D721Med (cell line): Measurements from ENCODE around the gene PIK3R6.

Experiments used
- DNase-seq: peaks from one replicate; pipeline ENCODE4 v3.0.0; 2011; ENCODE audit warnings: low spot score; ENCODE audit not compliant: insufficient read length
- FAIRE-seq: peaks from 2 replicates; lab custom pipeline; 2011; peaks lifted over from hg19 to GRCh38; lab: Jason Lieb, UNC
- TF ChIP-seq, protein P1 (sequence below): IDR thresholded peaks from 2 replicates; pipeline ENCODE4 v1.5.1; 2012; ENCODE audit warnings: mild to moderate bottlenecking, control low read depth; ENCODE audit not compliant: insufficient read depth; ENCODE audit errors: missing control alignments

The PIK3R6 gene

DNA sequence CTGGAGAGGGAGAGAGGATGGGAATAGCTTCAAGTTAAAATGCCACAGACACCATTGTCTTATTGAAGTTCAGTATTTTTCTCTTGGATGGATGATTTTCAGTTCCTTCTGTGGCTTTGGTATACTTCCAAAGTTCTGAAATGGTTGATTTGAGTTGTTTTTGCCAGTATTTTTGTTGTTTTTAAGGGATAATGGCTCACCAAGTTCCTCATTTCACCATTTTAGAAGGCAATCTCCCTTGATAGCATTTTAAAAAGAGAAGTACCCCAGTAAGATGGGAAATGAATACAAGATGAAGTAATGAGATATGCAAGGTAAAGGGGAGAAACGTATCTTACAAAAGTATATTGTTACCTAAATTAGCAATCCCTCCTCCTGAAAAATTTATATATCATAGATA lies 90.6 kb downstream of the PIK3R6 start:
- no peak for DNase-seq
- FAIRE-seq: no peak
- TF ChIP-seq, protein P1, sequence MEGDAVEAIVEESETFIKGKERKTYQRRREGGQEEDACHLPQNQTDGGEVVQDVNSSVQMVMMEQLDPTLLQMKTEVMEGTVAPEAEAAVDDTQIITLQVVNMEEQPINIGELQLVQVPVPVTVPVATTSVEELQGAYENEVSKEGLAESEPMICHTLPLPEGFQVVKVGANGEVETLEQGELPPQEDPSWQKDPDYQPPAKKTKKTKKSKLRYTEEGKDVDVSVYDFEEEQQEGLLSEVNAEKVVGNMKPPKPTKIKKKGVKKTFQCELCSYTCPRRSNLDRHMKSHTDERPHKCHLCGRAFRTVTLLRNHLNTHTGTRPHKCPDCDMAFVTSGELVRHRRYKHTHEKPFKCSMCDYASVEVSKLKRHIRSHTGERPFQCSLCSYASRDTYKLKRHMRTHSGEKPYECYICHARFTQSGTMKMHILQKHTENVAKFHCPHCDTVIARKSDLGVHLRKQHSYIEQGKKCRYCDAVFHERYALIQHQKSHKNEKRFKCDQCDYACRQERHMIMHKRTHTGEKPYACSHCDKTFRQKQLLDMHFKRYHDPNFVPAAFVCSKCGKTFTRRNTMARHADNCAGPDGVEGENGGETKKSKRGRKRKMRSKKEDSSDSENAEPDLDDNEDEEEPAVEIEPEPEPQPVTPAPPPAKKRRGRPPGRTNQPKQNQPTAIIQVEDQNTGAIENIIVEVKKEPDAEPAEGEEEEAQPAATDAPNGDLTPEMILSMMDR: no peak

DNA sequence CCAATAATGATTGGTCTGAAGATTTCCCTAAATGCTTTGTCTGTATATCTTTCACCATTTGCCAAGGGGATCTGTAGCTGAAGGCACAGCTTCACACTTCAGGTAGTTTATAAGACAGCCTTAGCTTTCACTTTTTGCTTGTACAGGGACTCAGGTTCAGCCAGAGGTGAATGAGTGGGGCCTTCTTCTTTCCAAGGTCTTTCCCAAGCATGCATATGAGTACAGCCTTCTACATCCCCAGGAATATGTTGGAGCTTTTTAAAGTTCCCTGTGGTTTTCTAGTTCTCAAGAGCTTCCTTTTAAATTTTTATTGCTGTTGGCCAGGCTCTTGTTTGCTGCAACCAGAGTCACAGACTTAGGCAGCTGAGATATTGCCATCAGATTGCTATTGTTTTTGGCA lies 91.2 kb downstream of the PIK3R6 start:
- TF ChIP-seq, protein P1: no peak
- DNase-seq: no peak
- no peak for FAIRE-seq

DNA sequence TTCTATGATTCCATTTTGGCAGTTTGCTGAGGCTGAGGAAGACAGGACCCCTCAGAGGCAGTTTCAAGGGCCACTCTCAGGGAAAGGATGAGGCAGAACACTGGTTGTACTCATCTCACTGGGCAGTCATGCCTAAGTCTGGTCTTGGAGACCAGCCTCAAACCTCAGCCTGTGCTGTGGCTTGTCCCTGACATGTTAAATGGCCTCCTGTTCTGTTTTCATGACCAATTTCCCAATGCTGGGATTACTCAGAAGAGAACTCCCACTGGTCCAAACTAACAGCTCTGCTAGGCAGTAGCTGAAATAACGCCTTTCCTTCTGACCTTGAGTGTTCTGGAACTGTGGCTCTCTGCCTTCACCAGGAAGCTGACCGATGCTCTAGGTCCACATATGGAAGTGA lies 100.7 kb downstream of the PIK3R6 start:
- DNase-seq: no peak
- FAIRE-seq: no peak
- TF ChIP-seq, protein P1: no peak

DNA sequence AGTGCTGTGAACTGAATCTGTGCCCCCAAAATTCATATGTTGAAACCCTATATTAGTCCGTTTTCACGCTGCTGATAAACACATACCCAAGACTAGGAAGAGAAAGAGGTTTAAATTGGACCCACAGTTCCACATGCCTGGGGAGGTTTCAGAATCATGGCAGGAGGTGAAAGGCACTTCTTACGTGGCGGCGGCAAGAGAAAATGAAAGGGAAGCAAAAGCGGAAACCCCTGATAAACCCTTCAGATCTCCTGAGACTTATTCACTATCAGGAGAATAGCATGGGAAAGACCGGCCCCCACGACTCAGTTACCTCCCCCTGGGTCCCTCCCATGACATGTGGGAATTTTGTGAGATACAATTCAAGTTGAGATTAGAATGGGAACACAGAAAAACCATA lies 105.5 kb downstream of the PIK3R6 start:
- FAIRE-seq (no peak), DNase-seq (no peak)
- TF ChIP-seq, protein P1: no peak

DNA sequence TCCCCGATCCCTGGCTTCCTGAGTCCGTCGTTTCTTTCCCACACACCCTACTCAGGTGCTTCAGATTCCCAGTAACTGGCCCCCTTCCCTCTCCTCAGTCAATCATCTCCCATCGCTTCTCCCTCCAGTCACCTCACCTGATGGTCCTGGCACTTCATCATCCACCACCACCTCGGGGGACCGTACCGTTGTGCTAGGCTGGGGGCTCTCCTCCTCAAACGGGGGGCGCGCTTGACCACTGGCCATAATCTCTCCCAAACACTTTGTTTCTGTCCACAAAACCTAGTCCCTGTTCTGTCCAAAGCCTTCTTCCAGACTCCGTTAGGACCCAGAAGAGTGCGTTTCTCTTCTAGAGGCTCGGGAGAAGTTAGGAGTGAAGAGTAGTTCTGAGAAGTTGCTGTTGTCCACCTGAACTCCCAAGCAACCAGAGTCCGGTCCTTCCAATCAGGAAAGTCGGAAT lies 109.3 kb downstream of the PIK3R6 start, which contains the start of gene SPDYE4:
TSS of gene SPDYE4 (minus strand) at position 410 of the 460 bp plus-strand sequence. CDS start at position 246, 164 bp downstream.
- DNase-seq: no peak
- TF ChIP-seq, protein P1: no peak
- no peak for FAIRE-seq

DNA sequence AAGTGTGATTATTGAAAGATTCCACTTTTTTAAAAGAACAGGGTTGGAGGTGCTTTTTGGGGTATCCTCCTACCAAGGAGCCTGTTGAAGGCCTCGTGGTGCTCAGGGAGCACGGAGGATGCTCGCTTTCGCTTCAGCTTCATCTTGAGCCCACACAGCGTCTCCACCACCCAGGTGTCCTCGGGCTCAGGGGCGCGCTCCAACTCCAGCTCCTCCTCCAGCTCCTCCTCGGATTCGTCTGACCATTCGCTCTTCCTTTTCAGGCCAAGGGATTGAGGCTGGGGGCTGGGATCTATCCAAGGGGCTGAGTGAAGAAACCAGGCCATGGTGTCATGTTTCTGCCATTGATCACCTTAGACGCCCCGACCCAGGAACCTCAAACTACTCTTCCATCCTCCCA lies 110.3 kb downstream of the PIK3R6 start:
- TF ChIP-seq, protein P1: no peak
- FAIRE-seq (no peak), DNase-seq (no peak)

DNA sequence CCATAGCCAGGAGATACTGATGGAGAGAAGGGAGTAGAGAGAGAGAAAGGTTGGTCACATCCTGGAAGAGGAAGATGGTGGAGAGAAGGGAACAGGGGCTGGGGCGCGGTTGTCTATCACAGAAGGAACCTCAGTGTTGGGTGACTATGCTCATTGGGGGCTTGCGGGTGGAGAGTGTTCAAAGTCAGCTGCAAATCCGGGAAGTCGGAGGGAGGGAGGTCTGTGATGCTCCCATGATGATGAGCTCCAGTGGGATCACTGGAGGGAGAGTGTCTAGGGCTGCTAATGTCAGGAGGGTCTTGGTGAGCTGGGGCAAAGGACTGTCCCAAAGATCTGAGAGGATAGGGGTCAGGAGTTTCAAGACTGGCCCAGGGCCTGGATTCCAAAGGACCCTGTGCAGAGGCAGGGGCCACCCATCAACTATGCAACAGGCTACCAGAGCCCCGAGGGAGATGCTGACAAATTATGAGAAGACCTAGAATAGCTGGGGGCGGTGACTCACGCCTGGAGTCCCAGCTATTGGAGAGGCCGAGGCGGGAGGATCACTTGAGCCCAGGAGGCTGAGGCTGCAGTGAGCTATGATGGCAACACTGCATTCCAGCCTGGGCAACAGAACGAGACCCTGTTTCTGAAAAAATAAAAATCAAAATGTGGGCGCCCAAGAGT lies 111.8 kb downstream of the PIK3R6 start:
- no peak for FAIRE-seq
- DNase-seq: no peak
- TF ChIP-seq, protein P1: no peak
